HCT116 (cell line): Measurements from ENCODE around the gene MEN1. TPM values are rescaled to one million over a fixed set of nuclear protein-coding genes. Genes with fewer than 3 reads are reported as not detected.

Experiments used
- ATAC-seq: fragments of 200-7000 bp; cut with Tn5 transposase; 2 replicates; pipeline ENCODE4 v1.9.1; 2020; ENCODE audit warnings: mild to moderate bottlenecking, moderate library complexity
- BruUV-seq: library from RNA; stranded (reverse); fragments of 400-500 nt; replicated peaks from 2 replicates; lab custom pipeline; 2021; lab: Mats Ljungman, UMichigan
- CTCF ChIA-PET: fragments of 300-600 bp; sonication (Branson Sonifier 250); formaldehyde crosslinking; loops from one replicate; lab custom pipeline; 2021; ENCODE audit warnings: antibody characterized with exemption; lab: Charles Lee
- POLR2A ChIA-PET: fragments of 300-600, 350-600 bp; sonication (Branson Sonifier 250); formaldehyde crosslinking; loops from one replicate; lab custom pipeline; 2021; ENCODE audit warnings: antibody characterized with exemption; lab: Charles Lee
- RAD21 ChIA-PET, 2 experiments: fragments of 300-600 bp; sonication (Branson Sonifier 250); formaldehyde crosslinking; loops; one replicate each; lab custom pipeline; 2023; ENCODE audit warnings: low total read pairs in 2 of 2; ENCODE audit not compliant: uncharacterized antibody in 2 of 2, unreplicated experiment in 2 of 2, low non-redundant PET in 1 of 2; lab: Charles Lee
- DNase-seq: peaks from one replicate; pipeline ENCODE4 v3.0.0-alpha.2; 2010; ENCODE audit warnings: low read depth, low spot score
- H2AFZ ChIP-seq: fragments of 200-600 bp; shearing (Covaris generic), sonication (generic); 2 replicates; pipeline ENCODE4 v1.6.1; 2017; ENCODE audit warnings: low read depth, mixed run types, mixed read lengths, antibody characterized with exemption, low read length; ENCODE audit not compliant: poor library complexity, severe bottlenecking
- H3K27ac ChIP-seq: 2 replicates; pipeline ENCODE4 v1.5.1; 2012; ENCODE audit warnings: low read depth, low read length
- H3K27me3 ChIP-seq: fragments of 200-600 bp; sonication (generic); 2 replicates; pipeline ENCODE4 v1.6.1; 2016; ENCODE audit warnings: mixed run types, low read length, mixed read lengths; ENCODE audit not compliant: insufficient read depth
- H3K36me3 ChIP-seq, 2 experiments: fragments of 200-500 bp in 1 of 2; fragments of 200-600 bp in 1 of 2; sonication (Bioruptor generic) in 1 of 2; sonication (generic) in 1 of 2; 2 replicates each; pipeline versions ENCODE4 v1.5.1 to v1.6.1; 2014 to 2016; ENCODE audit warnings: low read length in 2 of 2, inconsistent platforms in 1 of 2, mixed read lengths in 1 of 2, mixed run types in 1 of 2; ENCODE audit not compliant: insufficient read depth in 2 of 2, control insufficient read depth in 1 of 2
- H3K4me1 ChIP-seq, 2 experiments: fragments of 200-600 bp in 1 of 2; sonication (generic) in 1 of 2; 2 replicates each; pipeline versions ENCODE4 v1.5.1 to v1.6.1; 2012 to 2017; ENCODE audit warnings: low read length in 2 of 2, inconsistent platforms in 1 of 2, mild to moderate bottlenecking in 1 of 2, mixed read lengths in 1 of 2, mixed run types in 1 of 2, moderate library complexity in 1 of 2; ENCODE audit not compliant: insufficient read depth in 2 of 2, control insufficient read depth in 1 of 2
- H3K4me2 ChIP-seq: fragments of 200-600 bp; sonication (generic); 2 replicates; pipeline ENCODE4 v1.6.1; 2017; ENCODE audit warnings: mixed run types, low read length, mixed read lengths
- H3K4me3 ChIP-seq, 2 experiments: fragments of 200-600 bp in 1 of 2; sonication (generic) in 1 of 2; replicated peaks in 1 of 2; 2 replicates each; pipeline ENCODE4 v1.5.1; 2011 to 2016; ENCODE audit warnings: low read length in 2 of 2, control low read depth in 1 of 2, low read depth in 1 of 2, mild to moderate bottlenecking in 1 of 2, mixed read lengths in 1 of 2, mixed run types in 1 of 2
- H3K79me2 ChIP-seq: fragments of 200-600 bp; sonication (generic); 2 replicates; pipeline ENCODE4 v1.6.1; 2017; ENCODE audit warnings: mild to moderate bottlenecking, mixed run types, low read length, moderate library complexity, mixed read lengths; ENCODE audit not compliant: insufficient read depth
- H3K9ac ChIP-seq: fragments of 200-600 bp; sonication (generic); 2 replicates; pipeline ENCODE4 v1.6.1; 2016; ENCODE audit warnings: low read length, mixed read lengths
- H3K9me2 ChIP-seq: fragments of 200-600 bp; sonication (generic), shearing (Covaris generic); 2 replicates; pipeline ENCODE4 v1.6.1; 2017; ENCODE audit warnings: mixed run types, mild to moderate bottlenecking, moderate library complexity; ENCODE audit not compliant: insufficient read depth
- H3K9me3 ChIP-seq, 2 experiments: fragments of 200-500 bp in 1 of 2; fragments of 200-600 bp in 1 of 2; sonication (Bioruptor generic) in 1 of 2; sonication (generic) in 1 of 2; 2 replicates each; pipeline ENCODE4 v1.6.1; 2014 to 2017; ENCODE audit warnings: low read length in 2 of 2, mixed read lengths in 2 of 2, inconsistent platforms in 1 of 2, low read depth in 1 of 2, mild to moderate bottlenecking in 1 of 2, mixed run types in 1 of 2, moderate library complexity in 1 of 2; ENCODE audit not compliant: control insufficient read depth in 1 of 2, insufficient read depth in 1 of 2
- H4K20me1 ChIP-seq: fragments of 200-600 bp; sonication (generic), shearing (Covaris generic); 2 replicates; pipeline ENCODE4 v1.6.1; 2017; ENCODE audit warnings: mixed run types, mild to moderate bottlenecking, moderate library complexity; ENCODE audit not compliant: insufficient read depth
- ATF3 ChIP-seq: IDR thresholded peaks from 2 replicates; pipeline ENCODE4 v1.6.1; 2012
- CBX3 ChIP-seq: IDR thresholded peaks from 2 replicates; pipeline ENCODE4 v1.6.1; 2012; ENCODE audit warnings: low read depth
- CEBPB ChIP-seq: IDR thresholded peaks from 2 replicates; pipeline ENCODE4 v1.6.1; 2012; ENCODE audit warnings: low read depth
- CTCF ChIP-seq, 3 experiments: fragments of 200-600 bp in 1 of 3; sonication (generic) in 1 of 3; IDR thresholded peaks in 2 of 3; conservative IDR thresholded peaks in 1 of 3; 2 replicates each; pipeline ENCODE4 v1.5.1; 2012 to 2017; ENCODE audit warnings: low read depth in 2 of 3, low read length in 2 of 3, antibody characterized with exemption in 1 of 3, borderline replicate concordance in 1 of 3, control low read depth in 1 of 3, mild to moderate bottlenecking in 1 of 3, mixed read lengths in 1 of 3, mixed run types in 1 of 3, moderate library complexity in 1 of 3; ENCODE audit not compliant: insufficient read depth in 1 of 3
- EGR1 ChIP-seq: IDR thresholded peaks from 2 replicates; pipeline ENCODE4 v1.6.1; 2012; ENCODE audit warnings: low read depth
- ELF1 ChIP-seq: IDR thresholded peaks from 2 replicates; pipeline ENCODE4 v1.6.1; 2012; ENCODE audit warnings: low read depth, borderline replicate concordance
- EZH2 ChIP-seq: fragments of 200-600 bp; sonication (generic); IDR thresholded peaks from 2 replicates; pipeline ENCODE4 v1.6.1; 2017; ENCODE audit warnings: antibody characterized with exemption, mixed run types
- EZH2phosphoT487 ChIP-seq: fragments of 200-600 bp; IDR thresholded peaks from 2 replicates; pipeline ENCODE4 v1.6.1; 2018; ENCODE audit warnings: antibody characterized with exemption, borderline replicate concordance
- FOSL1 ChIP-seq: IDR thresholded peaks from 2 replicates; pipeline ENCODE4 v1.6.1; 2012; ENCODE audit warnings: low read depth
- POLR2A ChIP-seq: IDR thresholded peaks from 2 replicates; pipeline ENCODE4 v1.7.0; 2011; ENCODE audit warnings: borderline replicate concordance; ENCODE audit not compliant: insufficient read depth, insufficient read length; ENCODE audit errors: extremely low read depth
- SIN3A ChIP-seq: IDR thresholded peaks from 2 replicates; pipeline ENCODE4 v1.6.1; 2012; ENCODE audit warnings: low read depth
- SRF ChIP-seq: IDR thresholded peaks from 2 replicates; pipeline ENCODE4 v1.6.1; 2012; ENCODE audit warnings: low read depth
- TCF7L2 ChIP-seq: IDR thresholded peaks from 2 replicates; pipeline ENCODE4 v1.7.0; 2011; ENCODE audit warnings: borderline replicate concordance, inconsistent platforms; ENCODE audit not compliant: insufficient read depth, insufficient read length; ENCODE audit errors: extremely low read depth
- YY1 ChIP-seq: IDR thresholded peaks from 2 replicates; pipeline ENCODE4 v1.6.1; 2011; ENCODE audit warnings: low read length, low read depth, moderate library complexity, mild to moderate bottlenecking; ENCODE audit not compliant: insufficient replicate concordance; ENCODE audit errors: extremely low read depth
- ZBTB33 ChIP-seq: IDR thresholded peaks from 2 replicates; pipeline ENCODE4 v1.6.1; 2011; ENCODE audit warnings: mild to moderate bottlenecking, low read length, moderate library complexity; ENCODE audit not compliant: insufficient replicate concordance; ENCODE audit errors: extremely low read depth
- ZFX ChIP-seq: fragments of 450-650 bp; IDR thresholded peaks from 2 replicates; pipeline ENCODE4 v1.6.1; 2017
- ZNF274 ChIP-seq: fragments of 200-500 bp; sonication (Bioruptor generic); IDR thresholded peaks from 2 replicates; pipeline ENCODE4 v1.6.1; 2014; ENCODE audit warnings: mild to moderate bottlenecking, low read depth, low read length, inconsistent platforms
- intact Hi-C: fragments of 100-400 bp; cut with micrococcal nuclease; formaldehyde crosslinking; loops from 2 replicates; pipeline ENCODE4 v1.10.0; 2022
- total RNA-seq: library from RNA; stranded (reverse); gene quantifications from one replicate; pipeline ENCODE4 v1.2.1, GENCODE V29; 2021; ENCODE audit not compliant: unreplicated experiment

MEN1 gene
- total RNA-seq, 1 experiment from 2014 or later, result 62.1 TPM

GRCh38 chr11:64770120-64770519, 40.2 kb downstream of the MEN1 start:
- DNase-seq, result no peak
- no peak for TF ChIP-seq CEBPB
- no peak overlapping the region for H3K9ac ChIP-seq
- ChIA-PET RAD21 (no interaction called here), CTCF (no interaction called here), POLR2A (interaction anchor here (0.9 kb wide), 1 partner anchor 9 kb away, joined by 4 read pairs; no protein-coding TSS in a partner anchor)
- BruUV-seq, result no TSS peak
- H3K4me3 ChIP-seq, result no peak overlapping the region
- no peak overlapping the region for H2AFZ ChIP-seq
- no peaks in the 10 kb centered on the region for H3K9me3 ChIP-seq
- peaks cover 94% of the 10 kb centered on the region for H3K79me2 ChIP-seq
- H3K36me3 ChIP-seq, result peaks cover 89 to 93% of the 10 kb centered on the region in 2 experiments
- no peak for ATAC-seq
- peaks cover 54% of the 10 kb centered on the region; the same call in 1 of the 2 replicates for H4K20me1 ChIP-seq
- H3K4me2 ChIP-seq, result no peak overlapping the region
- intact Hi-C loops, result no loop called here
- no peaks in the 10 kb centered on the region for H3K9me2 ChIP-seq
- no peak overlapping the region for H3K27ac ChIP-seq
- no peaks in the 10 kb centered on the region for H3K27me3 ChIP-seq
- no peaks in the 10 kb centered on the region for H3K4me1 ChIP-seq

- ChIA-PET RAD21 (no interaction called here), CTCF (no interaction called here), POLR2A (no interaction called here)
- Histone ChIP-seq H3K4me1 (no peaks in the 10 kb centered on the region), H3K79me2 (peaks cover 92% of the 10 kb centered on the region), H3K9ac (no peak overlapping the region), H3K27me3 (no peaks in the 10 kb centered on the region), H2AFZ (no peak overlapping the region), H3K4me3 (no peak overlapping the region), H3K4me2 (no peak overlapping the region), H3K36me3 (peaks cover 91 to 95% of the 10 kb centered on the region in 2 experiments), H3K9me3 (no peaks in the 10 kb centered on the region), H3K9me2 (no peaks in the 10 kb centered on the region), H4K20me1 (peaks cover 57% of the 10 kb centered on the region; the same call in 1 of the 2 replicates), H3K27ac (no peak overlapping the region)
- intact Hi-C loops, result no loop called here
- ATAC-seq, result no peak
- no peak for TF ChIP-seq EZH2
- TF ChIP-seq EGR1, result no peak
- TF ChIP-seq ZFX, result no peak
- no peak for TF ChIP-seq ATF3
- TF ChIP-seq YY1, result no peak
- TF ChIP-seq CBX3, result no peak
- no peak for TF ChIP-seq POLR2A
- no peak for TF ChIP-seq SRF
- no peak for TF ChIP-seq CTCF (IDR thresholded peaks at IDR 0.05 in 2 of 3, conservative IDR thresholded peaks at IDR 0.05 in 1 of 3; ENCODE audit: borderline replicate concordance in 1 of 3, insufficient read depth in 1 of 3, low read depth in 2 of 3, low read length in 2 of 3)
- no peak for TF ChIP-seq EZH2phosphoT487
- TF ChIP-seq ZNF274, result no peak
- no peak for TF ChIP-seq ELF1
- TF ChIP-seq CEBPB, result no peak
- TF ChIP-seq ZBTB33, result no peak
- TF ChIP-seq TCF7L2, result no peak
- no peak for TF ChIP-seq SIN3A
- no peak for TF ChIP-seq FOSL1
- DNase-seq, result no peak
- no TSS peak for BruUV-seq
These were observed 41.1 kb downstream of the MEN1 start for GRCh38 chr11:64769283-64769682.
